Liver (tissue), 3 donors: ENCODE measurements around the gene FGF5.

Experiments
- JUND ChIP-seq, 2 donors: IDR thresholded peaks; 2 replicates each; pipeline ENCODE4 v1.6.1; 2016; ENCODE audit warnings: antibody characterized with exemption in 2 of 2
- RAD21 ChIP-seq, 2 donors: IDR thresholded peaks; 2 replicates each; pipeline ENCODE4 v1.6.1; 2016; ENCODE audit warnings: antibody characterized with exemption in 2 of 2, mild to moderate bottlenecking in 2 of 2
- TF ChIP-seq, protein P1 (sequence below): IDR thresholded peaks from 2 replicates; pipeline ENCODE4 v1.6.1; 2016; ENCODE audit warnings: antibody characterized with exemption
- TF ChIP-seq, protein P2 (sequence below): fragments of 150-350 bp; IDR thresholded peaks from 2 replicates; pipeline ENCODE4 v1.5.1; 2017; ENCODE audit warnings: improper control_type of control experiment, low read depth, low read length; ENCODE audit not compliant: missing input control
- donor health status: healthy.
- donor health status: healthy.

DNA sequence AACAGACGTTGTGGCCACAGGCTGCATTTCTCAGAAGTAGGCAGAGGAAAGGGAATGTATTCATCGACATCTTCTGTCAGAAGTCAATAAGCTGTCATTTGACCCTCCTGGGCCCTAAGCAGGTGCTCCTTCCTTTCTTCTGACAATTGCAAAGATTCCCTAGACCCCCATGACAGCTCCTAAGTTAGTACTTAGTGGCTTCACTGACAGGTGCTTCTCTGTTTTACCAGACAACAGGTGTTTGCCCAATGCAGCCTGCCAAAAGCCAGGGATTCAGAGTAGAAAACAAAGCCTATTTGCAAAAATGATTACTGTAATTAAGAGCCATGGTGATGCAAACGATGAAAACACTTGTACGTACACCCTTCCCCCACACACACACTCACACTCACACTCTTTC is 7.5 kb upstream of the FGF5 start:
- TF ChIP-seq, protein P1, sequence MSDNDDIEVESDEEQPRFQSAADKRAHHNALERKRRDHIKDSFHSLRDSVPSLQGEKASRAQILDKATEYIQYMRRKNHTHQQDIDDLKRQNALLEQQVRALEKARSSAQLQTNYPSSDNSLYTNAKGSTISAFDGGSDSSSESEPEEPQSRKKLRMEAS = no peak
- no peak for TF ChIP-seq JUND (IDR thresholded peaks at IDR 0.05)
- no peak for TF ChIP-seq RAD21 (IDR thresholded peaks at IDR 0.05)
- TF ChIP-seq, protein P2, sequence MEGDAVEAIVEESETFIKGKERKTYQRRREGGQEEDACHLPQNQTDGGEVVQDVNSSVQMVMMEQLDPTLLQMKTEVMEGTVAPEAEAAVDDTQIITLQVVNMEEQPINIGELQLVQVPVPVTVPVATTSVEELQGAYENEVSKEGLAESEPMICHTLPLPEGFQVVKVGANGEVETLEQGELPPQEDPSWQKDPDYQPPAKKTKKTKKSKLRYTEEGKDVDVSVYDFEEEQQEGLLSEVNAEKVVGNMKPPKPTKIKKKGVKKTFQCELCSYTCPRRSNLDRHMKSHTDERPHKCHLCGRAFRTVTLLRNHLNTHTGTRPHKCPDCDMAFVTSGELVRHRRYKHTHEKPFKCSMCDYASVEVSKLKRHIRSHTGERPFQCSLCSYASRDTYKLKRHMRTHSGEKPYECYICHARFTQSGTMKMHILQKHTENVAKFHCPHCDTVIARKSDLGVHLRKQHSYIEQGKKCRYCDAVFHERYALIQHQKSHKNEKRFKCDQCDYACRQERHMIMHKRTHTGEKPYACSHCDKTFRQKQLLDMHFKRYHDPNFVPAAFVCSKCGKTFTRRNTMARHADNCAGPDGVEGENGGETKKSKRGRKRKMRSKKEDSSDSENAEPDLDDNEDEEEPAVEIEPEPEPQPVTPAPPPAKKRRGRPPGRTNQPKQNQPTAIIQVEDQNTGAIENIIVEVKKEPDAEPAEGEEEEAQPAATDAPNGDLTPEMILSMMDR = no peak
